MCF 10A (cell line): Measurements from ENCODE around the gene ANO2. TPM values are rescaled to one million over a fixed set of nuclear protein-coding genes. Genes with fewer than 3 reads are reported as not detected.

ENCODE experiments used
- BruUV-seq: library from RNA; stranded (reverse); fragments of 400-500 nt; replicated peaks from 2 replicates; lab custom pipeline; 2021; lab: Mats Ljungman, UMichigan
- CTCF ChIA-PET: fragments of 300-600 bp; sonication (Branson Sonifier 250); formaldehyde crosslinking; extraction: SDS; loops from one replicate; lab custom pipeline; 2021; ENCODE audit warnings: antibody characterized with exemption, inconsistent platforms; lab: Yijun Ruan, JAX
- POLR2A ChIA-PET: fragments of 300-600, 350-650 bp; sonication (Branson Sonifier 250); formaldehyde crosslinking; extraction: SDS; loops from one replicate; lab custom pipeline; 2020; ENCODE audit warnings: antibody characterized with exemption, inconsistent platforms; lab: Yijun Ruan, JAX
- DNase-seq: peaks from one replicate; pipeline ENCODE4 v3.0.0-alpha.2; 2018; ENCODE audit not compliant: unreplicated experiment
- H3K27ac Mint-ChIP-seq: one replicate; pipeline ENCODE4 v1.8.0; 2022; ENCODE audit warnings: mild to moderate bottlenecking, low read depth, mixed read lengths; ENCODE audit not compliant: unreplicated experiment
- H3K27me3 Mint-ChIP-seq: one replicate; pipeline ENCODE4 v1.8.0; 2022; ENCODE audit warnings: mixed read lengths; ENCODE audit not compliant: insufficient read depth, unreplicated experiment
- H3K36me3 Mint-ChIP-seq: one replicate; pipeline ENCODE4 v1.8.0; 2022; ENCODE audit warnings: mild to moderate bottlenecking, moderate library complexity, mixed read lengths; ENCODE audit not compliant: insufficient read depth, unreplicated experiment
- H3K4me1 Mint-ChIP-seq: one replicate; pipeline ENCODE4 v1.8.0; 2022; ENCODE audit warnings: mixed read lengths; ENCODE audit not compliant: insufficient read depth, unreplicated experiment
- H3K4me3 Mint-ChIP-seq: one replicate; pipeline ENCODE4 v1.8.0; 2022; ENCODE audit warnings: mild to moderate bottlenecking, moderate library complexity, mixed read lengths; ENCODE audit not compliant: unreplicated experiment
- H3K9me3 Mint-ChIP-seq: one replicate; pipeline ENCODE4 v1.8.0; 2022; ENCODE audit warnings: mixed read lengths; ENCODE audit not compliant: unreplicated experiment
- CTCF ChIP-seq: fragments of 200-600 bp; IDR thresholded peaks from one replicate; pipeline ENCODE4 v1.8.0; 2022; ENCODE audit warnings: antibody characterized with exemption, mild to moderate bottlenecking; ENCODE audit not compliant: unreplicated experiment
- intact Hi-C: fragments of 100-400 bp; cut with micrococcal nuclease; formaldehyde crosslinking; loops from 2 replicates; pipeline ENCODE4 v1.14.1; 2022
- total RNA-seq: library from RNA; stranded (reverse); gene quantifications from 2 replicates; pipeline ENCODE4 v1.2.3, GENCODE V29; 2022

Gene ANO2
- total RNA-seq, 1 experiment from 2014 or later: not detected

GRCh38 chr12:5710260-5710878 lies 234.7 kb downstream of the ANO2 start:
- no peaks in the 10 kb centered on the region for H3K27me3 Mint-ChIP-seq
- H3K9me3 Mint-ChIP-seq: peaks cover 63% of the 10 kb centered on the region
- CTCF ChIA-PET: no interaction called here
- no peaks in the 10 kb centered on the region for H3K4me1 Mint-ChIP-seq
- DNase-seq: no peak
- H3K27ac Mint-ChIP-seq: no peak overlapping the region
- BruUV-seq: no TSS peak
- TF ChIP-seq CTCF: no peak
- no peak overlapping the region for H3K4me3 Mint-ChIP-seq
- intact Hi-C loops: no loop called here
- no peaks in the 10 kb centered on the region for H3K36me3 Mint-ChIP-seq
- POLR2A ChIA-PET: no interaction called here

GRCh38 chr12:5708371-5708770 lies 236.7 kb downstream of the ANO2 start:
- no peaks in the 10 kb centered on the region for H3K4me1 Mint-ChIP-seq
- H3K27me3 Mint-ChIP-seq: no peaks in the 10 kb centered on the region
- no peaks in the 10 kb centered on the region for H3K36me3 Mint-ChIP-seq
- intact Hi-C loops: no loop called here
- DNase-seq: no peak
- no peak for TF ChIP-seq CTCF
- H3K4me3 Mint-ChIP-seq: no peak overlapping the region
- no peak overlapping the region for H3K27ac Mint-ChIP-seq
- CTCF ChIA-PET: interaction anchor here (1.1 kb wide), 1 partner anchor 37 kb away, joined by 3 read pairs; no protein-coding TSS in a partner anchor
- no TSS peak for BruUV-seq
- H3K9me3 Mint-ChIP-seq: peaks cover 55% of the 10 kb centered on the region
- POLR2A ChIA-PET: no interaction called here

GRCh38 chr12:5706247-5706646 lies 238.8 kb downstream of the ANO2 start:
- Mint-ChIP-seq H3K4me1 (no peaks in the 10 kb centered on the region), H3K4me3 (no peak overlapping the region), H3K9me3 (peaks cover 50% of the 10 kb centered on the region), H3K36me3 (no peaks in the 10 kb centered on the region), H3K27me3 (no peaks in the 10 kb centered on the region), H3K27ac (no peak overlapping the region)
- no peak for TF ChIP-seq CTCF
- ChIA-PET POLR2A (no interaction called here), CTCF (no interaction called here)
- no TSS peak for BruUV-seq
- no peak for DNase-seq
- intact Hi-C loops: no loop called here

- intact Hi-C loops: no loop called here
- BruUV-seq: no TSS peak
- no peak for TF ChIP-seq CTCF
- peaks cover 55% of the 10 kb centered on the region for H3K9me3 Mint-ChIP-seq
- no peak overlapping the region for H3K27ac Mint-ChIP-seq
- no peaks in the 10 kb centered on the region for H3K36me3 Mint-ChIP-seq
- DNase-seq: no peak
- H3K4me3 Mint-ChIP-seq: no peak overlapping the region
- H3K4me1 Mint-ChIP-seq: no peaks in the 10 kb centered on the region
- no peaks in the 10 kb centered on the region for H3K27me3 Mint-ChIP-seq
- ChIA-PET CTCF (no interaction called here), POLR2A (no interaction called here)
Observed at GRCh38 chr12:5705791-5706190, 239.3 kb downstream of the ANO2 start.
